ENCODE data around the gene EIF5A2. TPM values are rescaled to one million over a fixed set of nuclear protein-coding genes. Genes with fewer than 3 reads are reported as not detected.

EIF5A2 gene
- total and polyA plus RNA-seq, 10 of the 15 experiments (the other 5 are each of a cell fraction or from before 2014, with no cell fraction given), result 0.76 to 3.0 (median 2.2) TPM

GRCh38 chr3:170903123-170903522 lies 5.3 kb downstream of the EIF5A2 start:
- no peak overlapping the region for H3K4me3 ChIP-seq
- H2AFZ ChIP-seq (ENCODE audit: control insufficient read depth, low read depth, low read length), result no peak overlapping the region
- no peak for ATAC-seq
- intact Hi-C loops (cut with micrococcal nuclease; ENCODE audit: unreplicated experiment) (no loop called here), in situ Hi-C loops (cut with MboI) (no loop called here)
- no peaks in the 10 kb centered on the region for H4K20me1 ChIP-seq (ENCODE audit: control insufficient read depth, insufficient read depth)
- H3K79me2 ChIP-seq (ENCODE audit: control insufficient read depth, insufficient read depth, low read length), result no peaks in the 10 kb centered on the region
- TF ChIP-seq EZH2 (IDR thresholded peaks at IDR 0.05; ENCODE audit: borderline replicate concordance, control insufficient read depth, low read depth, low read length), result no peak
- TF ChIP-seq PKNOX1 (IDR thresholded peaks at IDR 0.05), result no peak
- TF ChIP-seq SIX5 (IDR thresholded peaks at IDR 0.05; ENCODE audit: low read depth, low read length, severe bottlenecking), result no peak
- TF ChIP-seq ZNF217 (IDR thresholded peaks at IDR 0.05), result no peak
- no peak for TF ChIP-seq HDAC2 (IDR thresholded peaks at IDR 0.05)
- TF ChIP-seq RCOR1 (conservative IDR thresholded peaks at IDR 0.05; ENCODE audit: low read depth, low read length), result no peak
- TF ChIP-seq SREBF1 (IDR thresholded peaks at IDR 0.05; ENCODE audit: low read length), result no peak
- TF ChIP-seq CHD2 (IDR thresholded peaks at IDR 0.05; ENCODE audit: borderline replicate concordance, low read depth, low read length), result no peak
- TF ChIP-seq MTA3 (IDR thresholded peaks at IDR 0.05; ENCODE audit: borderline replicate concordance, low read length), result no peak
- TF ChIP-seq TBL1XR1 (IDR thresholded peaks at IDR 0.05; ENCODE audit: low read depth, low read length), result no peak
- TF ChIP-seq MYB (IDR thresholded peaks at IDR 0.05; ENCODE audit: borderline replicate concordance, low read depth, low read length), result no peak
- TF ChIP-seq ATF7 (IDR thresholded peaks at IDR 0.05; ENCODE audit: low read depth), result no peak
- TF ChIP-seq NR2C2 (IDR thresholded peaks at IDR 0.05; ENCODE audit: borderline replicate concordance, control insufficient read depth, insufficient read length, low read depth), result no peak
- TF ChIP-seq FOXK2 (IDR thresholded peaks at IDR 0.05), result no peak
- TF ChIP-seq SUPT20H (IDR thresholded peaks at IDR 0.05; ENCODE audit: borderline replicate concordance, control insufficient read depth, low read depth, low read length), result no peak
- TF ChIP-seq GATAD2B (conservative IDR thresholded peaks at IDR 0.05; ENCODE audit: low read depth), result no peak
- no peak for TF ChIP-seq ZNF384 (IDR thresholded peaks at IDR 0.05; ENCODE audit: borderline replicate concordance, low read depth, low read length)
- no peak for TF ChIP-seq ZNF24 (IDR thresholded peaks at IDR 0.05)
- ChIA-PET RAD21 (ENCODE audit: unreplicated experiment) (no interaction called here), CTCF (no interaction called here), POLR2A (no interaction called here), SMC1A (ENCODE audit: uncharacterized antibody, unreplicated experiment) (no interaction called here)
- H3K36me3 ChIP-seq (ENCODE audit: control insufficient read depth in 2 of 2, insufficient read depth in 2 of 2, low read length in 1 of 2), result no peaks in the 10 kb centered on the region
- WGBS (ENCODE audit: insufficient coverage, insufficient replicate concordance, low lambda C conversion rate, missing lambda C conversion rate), result 58% methylated on average over 3 of the region's 3 CpGs
- no peak overlapping the region for H3K4me2 ChIP-seq (ENCODE audit: control insufficient read depth, insufficient read depth)
- BruUV-seq (replicated peaks), result no TSS peak
- H3K27ac ChIP-seq (ENCODE audit: control insufficient read depth, insufficient read depth), result no peak overlapping the region
- no peak for FAIRE-seq
- 0 out of 4 replicates have a peak, but pooled peaks cover 0 to 3% of the 10 kb centered on the region in 2 experiments for H3K27me3 ChIP-seq (replicated peaks in 1 of 2; ENCODE audit: control insufficient read depth in 2 of 2, insufficient read depth in 2 of 2, low read length in 1 of 2)
- DNase-seq (ENCODE audit: low read depth, low spot score), result no peak
- H3K4me1 ChIP-seq (ENCODE audit: control insufficient read depth, insufficient read depth, low read length), result no peaks in the 10 kb centered on the region; the same call in 1 of the 2 replicates
- H3K9me3 ChIP-seq (replicated peaks; ENCODE audit: control insufficient read depth, insufficient read depth, low read length), result no peaks in the 10 kb centered on the region; the same call in 2 of the 3 replicates
- H3K9ac ChIP-seq (ENCODE audit: control insufficient read depth, insufficient read depth, low read length), result no peak overlapping the region
